IMR-90 (cell line): Measurements from ENCODE around the gene CNTN5. TPM values are rescaled to one million over a fixed set of nuclear protein-coding genes. Genes with fewer than 3 reads are reported as not detected.

Experiments used
- ATAC-seq: fragments of 200-7000 bp; cut with Tn5 transposase; 2 replicates; pipeline ENCODE4 v1.9.1; 2020; ENCODE audit warnings: low read depth, mild to moderate bottlenecking, moderate library complexity
- BruUV-seq: library from RNA; stranded (reverse); fragments of 400-500 nt; replicated peaks from 2 replicates; lab custom pipeline; 2021; lab: Mats Ljungman, UMichigan
- CTCF ChIA-PET: fragments of 300-600 bp; formaldehyde crosslinking; extraction: SDS; loops from one replicate; lab custom pipeline; 2021; ENCODE audit warnings: antibody characterized with exemption; lab: Yijun Ruan, JAX
- POLR2A ChIA-PET: fragments of 300-600 bp; sonication (Branson Sonifier 250); formaldehyde crosslinking; loops from one replicate; lab custom pipeline; 2022; ENCODE audit warnings: antibody characterized with exemption; ENCODE audit not compliant: unreplicated experiment; lab: Charles Lee
- DNase-seq: peaks from one replicate; pipeline ENCODE4 v3.0.0; 2013
- H2AFZ ChIP-seq: replicated peaks from 2 replicates; pipeline ENCODE3; 2013; ENCODE audit warnings: low read length, mild to moderate bottlenecking; ENCODE audit not compliant: poor library complexity
- H2AK5ac ChIP-seq: 2 replicates; pipeline ENCODE4 v1.6.1; 2013; ENCODE audit warnings: low read depth, low read length, inconsistent platforms
- H2AK9ac ChIP-seq: replicated peaks from 2 replicates; pipeline ENCODE3; 2013; ENCODE audit warnings: mild to moderate bottlenecking, low read depth, low read length, moderate library complexity; ENCODE audit not compliant: poor library complexity
- H2BK120ac ChIP-seq: 2 replicates; pipeline ENCODE4 v1.6.1; 2013; ENCODE audit warnings: low read depth, low read length, inconsistent platforms
- H2BK15ac ChIP-seq: 3 replicates; pipeline ENCODE4 v1.6.1; 2013; ENCODE audit warnings: low read depth, low read length, inconsistent platforms
- H2BK20ac ChIP-seq: 2 replicates; pipeline ENCODE4 v1.6.1; 2013; ENCODE audit warnings: low read depth, mild to moderate bottlenecking, inconsistent platforms, low read length, moderate library complexity
- H2BK5ac ChIP-seq: 2 replicates; pipeline ENCODE4 v1.6.1; 2013; ENCODE audit warnings: mild to moderate bottlenecking, low read depth, low read length, inconsistent platforms; ENCODE audit not compliant: poor library complexity, severe bottlenecking
- H3K14ac ChIP-seq: replicated peaks from 2 replicates; pipeline ENCODE4 v1.6.1; 2013; ENCODE audit warnings: low read depth, low read length, inconsistent platforms
- H3K18ac ChIP-seq: 2 replicates; pipeline ENCODE4 v1.6.1; 2013; ENCODE audit warnings: low read depth, low read length, control low read depth
- H3K23ac ChIP-seq: 2 replicates; pipeline ENCODE4 v1.6.1; 2013; ENCODE audit warnings: low read depth, low read length, inconsistent platforms
- H3K27ac ChIP-seq: 2 replicates; pipeline ENCODE4 v1.5.1; 2013; ENCODE audit warnings: mild to moderate bottlenecking, control low read depth, low read length; ENCODE audit not compliant: insufficient read depth
- H3K27me3 ChIP-seq: 2 replicates; pipeline ENCODE4 v1.6.1; 2013; ENCODE audit warnings: low read length; ENCODE audit not compliant: control insufficient read depth, insufficient read depth
- H3K36me3 ChIP-seq: 2 replicates; pipeline ENCODE4 v1.6.1; 2013; ENCODE audit warnings: low read length, mixed read lengths; ENCODE audit not compliant: control insufficient read depth, insufficient read depth
- H3K4ac ChIP-seq: 2 replicates; pipeline ENCODE4 v1.6.1; 2013; ENCODE audit warnings: low read depth, low read length, inconsistent platforms
- H3K4me1 ChIP-seq: 2 replicates; pipeline ENCODE4 v1.6.1; 2013; ENCODE audit warnings: low read length, mixed read lengths; ENCODE audit not compliant: control insufficient read depth, insufficient read depth
- H3K4me2 ChIP-seq: 2 replicates; pipeline ENCODE4 v1.6.1; 2013; ENCODE audit warnings: low read depth, mild to moderate bottlenecking, control low read depth, low read length, moderate library complexity
- H3K4me3 ChIP-seq: 2 replicates; pipeline ENCODE4 v1.5.1; 2013; ENCODE audit warnings: low read depth, mild to moderate bottlenecking, control low read depth, low read length, moderate library complexity; ENCODE audit not compliant: insufficient read depth
- H3K56ac ChIP-seq: 2 replicates; pipeline ENCODE4 v1.6.1; 2013; ENCODE audit warnings: low read length, inconsistent platforms; ENCODE audit not compliant: insufficient read depth; ENCODE audit errors: extremely low read depth
- H3K79me1 ChIP-seq, 2 experiments: 2 replicates each; pipeline ENCODE4 v1.6.1; 2013; ENCODE audit warnings: low read length in 2 of 2, inconsistent platforms in 1 of 2, low read depth in 1 of 2
- H3K9ac ChIP-seq: 2 replicates; pipeline ENCODE4 v1.6.1; 2013; ENCODE audit warnings: low read depth, low read length, control low read depth
- H3K9me1 ChIP-seq: 2 replicates; pipeline ENCODE4 v1.6.1; 2013; ENCODE audit warnings: low read length, inconsistent platforms; ENCODE audit not compliant: insufficient read depth
- H3K9me3 ChIP-seq: 2 replicates; pipeline ENCODE4 v1.6.1; 2013; ENCODE audit warnings: low read length; ENCODE audit not compliant: control insufficient read depth, insufficient read depth
- H4K20me1 ChIP-seq: 2 replicates; pipeline ENCODE4 v1.6.1; 2013; ENCODE audit warnings: low read length, inconsistent platforms; ENCODE audit not compliant: insufficient read depth
- H4K5ac ChIP-seq: 2 replicates; pipeline ENCODE4 v1.6.1; 2013; ENCODE audit warnings: mild to moderate bottlenecking, low read depth, low read length, control low read depth
- H4K8ac ChIP-seq, 2 experiments: 2 replicates each; pipeline ENCODE4 v1.6.1; 2013; ENCODE audit warnings: low read depth in 2 of 2, low read length in 2 of 2, control low read depth in 1 of 2, inconsistent platforms in 1 of 2
- H4K91ac ChIP-seq: 2 replicates; pipeline ENCODE4 v1.6.1; 2013; ENCODE audit warnings: low read depth, low read length, inconsistent platforms; ENCODE audit not compliant: insufficient read depth
- CEBPB ChIP-seq: IDR thresholded peaks from 2 replicates; pipeline ENCODE4 v1.6.1; 2012; ENCODE audit warnings: low read depth, low read length, improper control_type of control experiment
- CHD1 ChIP-seq: IDR thresholded peaks from 2 replicates; pipeline ENCODE4 v1.6.1; 2012; ENCODE audit warnings: low read depth, low read length, improper control_type of control experiment
- FOS ChIP-seq: fragments of 150-350 bp; IDR thresholded peaks from 2 replicates; pipeline ENCODE4 v1.6.1; 2016; ENCODE audit warnings: low read depth, low read length
- MAFK ChIP-seq: IDR thresholded peaks from 2 replicates; pipeline ENCODE4 v1.6.1; 2012; ENCODE audit warnings: low read depth, low read length, improper control_type of control experiment
- MXI1 ChIP-seq: IDR thresholded peaks from 2 replicates; pipeline ENCODE4 v1.6.1; 2012; ENCODE audit warnings: low read depth, mild to moderate bottlenecking, low read length, moderate library complexity, borderline replicate concordance
- NFE2L2 ChIP-seq: fragments of 150-350 bp; IDR thresholded peaks from 2 replicates; pipeline ENCODE4 v1.6.1; 2016; ENCODE audit warnings: low read depth, mild to moderate bottlenecking, low read length
- RAD21 ChIP-seq: IDR thresholded peaks from 2 replicates; pipeline ENCODE4 v1.6.1; 2012; ENCODE audit warnings: low read length, improper control_type of control experiment
- RCOR1 ChIP-seq: IDR thresholded peaks from 2 replicates; pipeline ENCODE4 v1.6.1; 2012; ENCODE audit warnings: mild to moderate bottlenecking, low read length, improper control_type of control experiment; ENCODE audit not compliant: insufficient replicate concordance
- SMC3 ChIP-seq: fragments of 150-350 bp; IDR thresholded peaks from 2 replicates; pipeline ENCODE4 v1.6.1; 2016; ENCODE audit warnings: low read depth, mild to moderate bottlenecking, antibody characterized with exemption, low read length, moderate library complexity
- WGBS, 2 experiments: methylation state at CpG; one replicate each; pipeline versions ENCODE4 v1.1.5 to v1.1.7; 2013; ENCODE audit warnings: missing lambda C conversion rate in 2 of 2; ENCODE audit not compliant: insufficient read length in 1 of 2; ENCODE audit errors: extremely low coverage in 2 of 2; 5-methylcytosine and 5-hydroxymethylcytosine counted together
- dilution Hi-C: fragments of 300-500 bp; cut with HindIII; formaldehyde crosslinking; loops from one replicate; pipeline ENCODE4 v1.14.3; 2018; ENCODE audit warnings: low sequenced_read_pairs; ENCODE audit not compliant: unreplicated experiment
- in situ Hi-C: fragments of 300-500 bp; cut with MboI; formaldehyde crosslinking; loops from 3 replicates; pipeline ENCODE4 v1.14.3; 2019; ENCODE audit warnings: low sequenced_read_pairs, inconsistent platforms, mixed read lengths
- intact Hi-C: fragments of 100-400 bp; cut with micrococcal nuclease; formaldehyde crosslinking; loops from 2 replicates; pipeline ENCODE4 v1.10.0; 2022
- polyA plus RNA-seq, 3 experiments: library from polyadenylated mRNA; depleted of rRNA; stranded (reverse); fragments of >200 nt; gene quantifications; 2 replicates each; pipeline ENCODE4 v1.2.3, GENCODE V29; 2012; ENCODE audit warnings: low replicate concordance in 1 of 3
- total RNA-seq: library from RNA; depleted of rRNA; stranded (reverse); fragments of >200 nt; gene quantifications from 2 replicates; pipeline ENCODE4 v1.2.3, GENCODE V29; 2012
- TF ChIP-seq, protein P1 (sequence below): fragments of 150-350 bp; IDR thresholded peaks from 2 replicates; pipeline ENCODE4 v1.6.1; 2016; ENCODE audit warnings: low read depth, mild to moderate bottlenecking, low read length, moderate library complexity, borderline replicate concordance
- TF ChIP-seq, protein P2 (sequence below): fragments of 150-350 bp; IDR thresholded peaks from 2 replicates; pipeline ENCODE4 v1.6.1; 2017; ENCODE audit warnings: mild to moderate bottlenecking, antibody characterized with exemption, low read length, low read depth
- TF ChIP-seq, protein P3 (sequence below): conservative IDR thresholded peaks from 2 replicates; pipeline ENCODE4 v1.5.1; 2012; ENCODE audit warnings: mild to moderate bottlenecking, low read depth, low read length, improper control_type of control experiment

CNTN5 gene
- total and polyA plus RNA-seq, 2 of the 4 experiments (the other 2 are of a cell fraction): not detected

DNA sequence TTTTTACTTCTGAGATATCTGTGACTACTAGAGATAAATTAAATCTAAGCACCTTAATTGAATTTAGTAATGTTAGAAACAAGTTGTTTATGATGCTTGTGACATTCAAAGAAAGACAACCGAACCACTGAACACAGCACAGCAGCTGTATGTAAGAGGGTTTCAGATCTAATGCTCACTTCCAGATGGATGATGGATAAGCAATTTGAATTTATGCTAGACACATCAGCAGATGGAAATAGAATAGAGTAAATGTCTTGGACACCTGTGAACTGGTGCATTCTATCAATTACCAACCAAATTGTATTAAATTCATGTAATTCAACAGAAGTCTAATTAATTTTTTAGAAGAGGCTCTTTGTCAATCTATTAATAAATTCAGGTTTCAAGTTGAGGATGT is 306.3 kb downstream of the CNTN5 start:
- no peak overlapping the region for H2AK5ac ChIP-seq

More for the DNA sequence above, 306.3 kb downstream of the CNTN5 start:
- DNase-seq (no peak), ATAC-seq (no peak)
- no peak overlapping the region for H3K4me2 ChIP-seq
- no peak overlapping the region for H3K14ac ChIP-seq
- no peaks in the 10 kb centered on the region for H3K9me3 ChIP-seq
- TF ChIP-seq MAFK (no peak), RAD21 (no peak), NFE2L2 (no peak), SMC3 (no peak), RCOR1 (no peak), MXI1 (no peak), FOS (no peak), CHD1 (no peak), CEBPB (no peak)
- TF ChIP-seq, protein P1, sequence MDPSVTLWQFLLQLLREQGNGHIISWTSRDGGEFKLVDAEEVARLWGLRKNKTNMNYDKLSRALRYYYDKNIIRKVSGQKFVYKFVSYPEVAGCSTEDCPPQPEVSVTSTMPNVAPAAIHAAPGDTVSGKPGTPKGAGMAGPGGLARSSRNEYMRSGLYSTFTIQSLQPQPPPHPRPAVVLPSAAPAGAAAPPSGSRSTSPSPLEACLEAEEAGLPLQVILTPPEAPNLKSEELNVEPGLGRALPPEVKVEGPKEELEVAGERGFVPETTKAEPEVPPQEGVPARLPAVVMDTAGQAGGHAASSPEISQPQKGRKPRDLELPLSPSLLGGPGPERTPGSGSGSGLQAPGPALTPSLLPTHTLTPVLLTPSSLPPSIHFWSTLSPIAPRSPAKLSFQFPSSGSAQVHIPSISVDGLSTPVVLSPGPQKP: no peak
- TF ChIP-seq, protein P2, sequence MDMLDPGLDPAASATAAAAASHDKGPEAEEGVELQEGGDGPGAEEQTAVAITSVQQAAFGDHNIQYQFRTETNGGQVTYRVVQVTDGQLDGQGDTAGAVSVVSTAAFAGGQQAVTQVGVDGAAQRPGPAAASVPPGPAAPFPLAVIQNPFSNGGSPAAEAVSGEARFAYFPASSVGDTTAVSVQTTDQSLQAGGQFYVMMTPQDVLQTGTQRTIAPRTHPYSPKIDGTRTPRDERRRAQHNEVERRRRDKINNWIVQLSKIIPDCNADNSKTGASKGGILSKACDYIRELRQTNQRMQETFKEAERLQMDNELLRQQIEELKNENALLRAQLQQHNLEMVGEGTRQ: no peak
- TF ChIP-seq, protein P3, sequence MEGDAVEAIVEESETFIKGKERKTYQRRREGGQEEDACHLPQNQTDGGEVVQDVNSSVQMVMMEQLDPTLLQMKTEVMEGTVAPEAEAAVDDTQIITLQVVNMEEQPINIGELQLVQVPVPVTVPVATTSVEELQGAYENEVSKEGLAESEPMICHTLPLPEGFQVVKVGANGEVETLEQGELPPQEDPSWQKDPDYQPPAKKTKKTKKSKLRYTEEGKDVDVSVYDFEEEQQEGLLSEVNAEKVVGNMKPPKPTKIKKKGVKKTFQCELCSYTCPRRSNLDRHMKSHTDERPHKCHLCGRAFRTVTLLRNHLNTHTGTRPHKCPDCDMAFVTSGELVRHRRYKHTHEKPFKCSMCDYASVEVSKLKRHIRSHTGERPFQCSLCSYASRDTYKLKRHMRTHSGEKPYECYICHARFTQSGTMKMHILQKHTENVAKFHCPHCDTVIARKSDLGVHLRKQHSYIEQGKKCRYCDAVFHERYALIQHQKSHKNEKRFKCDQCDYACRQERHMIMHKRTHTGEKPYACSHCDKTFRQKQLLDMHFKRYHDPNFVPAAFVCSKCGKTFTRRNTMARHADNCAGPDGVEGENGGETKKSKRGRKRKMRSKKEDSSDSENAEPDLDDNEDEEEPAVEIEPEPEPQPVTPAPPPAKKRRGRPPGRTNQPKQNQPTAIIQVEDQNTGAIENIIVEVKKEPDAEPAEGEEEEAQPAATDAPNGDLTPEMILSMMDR: no peak
- peak overlapping the region; percentile 52; the same call in 1 of the 2 replicates for H2BK120ac ChIP-seq
- H3K4ac ChIP-seq: no peak overlapping the region
- H3K27me3 ChIP-seq: no peaks in the 10 kb centered on the region
- no peak overlapping the region for H2AK9ac ChIP-seq
- dilution Hi-C loops (no loop called here), intact Hi-C loops (no loop called here), in situ Hi-C loops (no loop called here)
- no TSS peak for BruUV-seq
- H2BK15ac ChIP-seq: no peak overlapping the region
- ChIA-PET POLR2A (no interaction called here), CTCF (no interaction called here)
- no peaks in the 10 kb centered on the region for H3K9me1 ChIP-seq
- peak overlapping the region; percentile 60; the same call in 1 of the 2 replicates for H2BK20ac ChIP-seq
- H3K27ac ChIP-seq: no peak overlapping the region
- H3K9ac ChIP-seq: no peak overlapping the region
- H4K5ac ChIP-seq: no peak overlapping the region
- H4K91ac ChIP-seq: no peak overlapping the region
- no peak overlapping the region for H3K4me3 ChIP-seq
- no peak overlapping the region for H3K56ac ChIP-seq
- no peaks in the 10 kb centered on the region for H4K20me1 ChIP-seq
- no peak overlapping the region for H2BK5ac ChIP-seq
- H3K4me1 ChIP-seq: no peaks in the 10 kb centered on the region
- no peak overlapping the region for H4K8ac ChIP-seq
- WGBS, 2 experiments: no CpG with 5 or more reads among the region's 1 CpG
- no peak overlapping the region for H3K18ac ChIP-seq
- H3K79me1 ChIP-seq: no peaks in the 10 kb centered on the region
- H3K36me3 ChIP-seq: no peaks in the 10 kb centered on the region
- no peak overlapping the region for H3K23ac ChIP-seq
- no peak overlapping the region for H2AFZ ChIP-seq
